Esophagus muscularis mucosa (tissue), 3 donors: ENCODE data around the gene UBR3.

Experiments used
- CTCF ChIP-seq, 3 experiments: fragments of 200-600 bp in 2 of 3; fragments of 450-650 bp in 1 of 3; sonication (generic) in 2 of 3; IDR thresholded peaks; one replicate each; pipeline ENCODE4 v1.5.1; 2017 to 2019; ENCODE audit warnings: antibody characterized with exemption in 3 of 3, mild to moderate bottlenecking in 2 of 3, moderate library complexity in 1 of 3
- EP300 ChIP-seq: sonication (generic); formaldehyde crosslinking; IDR thresholded peaks from one replicate; pipeline ENCODE4 v1.6.1; 2017; ENCODE audit warnings: antibody characterized with exemption

DNA sequence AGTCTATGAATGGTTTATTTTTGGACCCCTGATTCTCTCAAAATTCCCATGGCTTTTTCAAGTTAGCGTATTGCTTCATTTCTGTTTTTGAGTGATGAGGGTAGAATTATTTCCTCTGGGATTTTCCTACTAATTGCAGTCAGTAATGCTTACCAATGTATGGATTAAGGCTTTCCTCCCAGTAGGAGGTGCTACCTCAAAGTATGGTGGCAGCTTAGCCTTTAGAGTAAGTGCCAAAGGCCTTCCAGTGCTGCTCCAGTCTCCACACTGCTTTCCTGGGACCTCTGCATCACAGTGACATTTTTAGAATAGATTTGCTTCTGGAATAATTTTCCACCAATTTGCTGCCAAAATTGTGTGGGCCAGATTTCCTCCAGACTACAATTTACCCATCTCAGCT lies 44.7 kb upstream of the UBR3 start:
- TF ChIP-seq EP300 (no peak), CTCF (IDR thresholded peaks at IDR 0.05) (no peak)
